HepG2 (cell line): ENCODE measurements around the gene CLDN3. TPM values are rescaled to one million over a fixed set of nuclear protein-coding genes. Genes with fewer than 3 reads are reported as not detected.

ENCODE experiments used
- ATAD3A ChIP-seq: sonication (generic); formaldehyde crosslinking; IDR thresholded peaks from 2 replicates; pipeline ENCODE4 v1.4.0; 2020; ENCODE audit warnings: missing genetic modification reagents
- GATAD1 ChIP-seq: IDR thresholded peaks from 2 replicates; pipeline ENCODE4 v1.6.1; 2016; ENCODE audit warnings: missing genetic modification reagents, missing compliant biosample characterization
- HOXA7 ChIP-seq: sonication (generic); formaldehyde crosslinking; IDR thresholded peaks from 2 replicates; pipeline ENCODE4 v1.8.1; 2022; ENCODE audit warnings: mild to moderate bottlenecking, missing genetic modification reagents, moderate library complexity
- MXD4 ChIP-seq: IDR thresholded peaks from 2 replicates; pipeline ENCODE4 v1.6.1; 2016; ENCODE audit warnings: mild to moderate bottlenecking, missing biosample characterization, missing genetic modification reagents
- ZBTB3 ChIP-seq: sonication (generic); formaldehyde crosslinking; IDR thresholded peaks from 2 replicates; pipeline ENCODE4 v1.4.0; 2020; ENCODE audit warnings: low read depth, mild to moderate bottlenecking, moderate library complexity, missing genetic modification reagents, borderline replicate concordance
- ZNF343 ChIP-seq: sonication (generic); formaldehyde crosslinking; IDR thresholded peaks from 2 replicates; pipeline ENCODE4 v1.4.0; 2020; ENCODE audit warnings: mild to moderate bottlenecking, missing genetic modification reagents
- ZNF773 ChIP-seq: sonication (generic); formaldehyde crosslinking; IDR thresholded peaks from 2 replicates; pipeline ENCODE4 v1.4.0; 2020; ENCODE audit warnings: missing genetic modification reagents, borderline replicate concordance
- ZNF891 ChIP-seq: sonication (generic); formaldehyde crosslinking; IDR thresholded peaks from 2 replicates; pipeline ENCODE4 v1.5.0; 2020; ENCODE audit warnings: mild to moderate bottlenecking, missing genetic modification reagents
- polyA plus RNA-seq, 8 experiments: library from polyadenylated mRNA; depleted of rRNA in 3 of 8; stranded (reverse) in 7 of 8; unstranded in 1 of 8; fragments of >200 nt; fragmentation: Illumina TruSeq in 4 of 8; extraction: Trizol in 4 of 8; gene quantifications; 2 replicates each; pipeline versions ENCODE4 v1.2.1 to v1.2.3, GENCODE V29; 2011 to 2016; ENCODE audit warnings: low read depth in 4 of 8, missing spikeins in 1 of 8, mixed read lengths in 1 of 8; ENCODE audit not compliant: insufficient read depth in 1 of 8
- total RNA-seq, 5 experiments: library from RNA; depleted of rRNA; stranded (reverse); fragments of >200 nt; fragmentation: Illumina TruSeq; extraction: Trizol; gene quantifications; 2 replicates each; pipeline ENCODE4 v1.2.3, GENCODE V29; 2016; ENCODE audit warnings: low read depth in 1 of 5
- TF ChIP-seq, protein P1 (sequence below): IDR thresholded peaks from 2 replicates; pipeline ENCODE4 v1.6.1; 2016; ENCODE audit warnings: low read depth, control low read depth
- TF ChIP-seq, protein P2 (sequence below): IDR thresholded peaks from 2 replicates; pipeline ENCODE4 v1.6.1; 2012; ENCODE audit warnings: low read length, improper control_type of control experiment
- TF ChIP-seq, protein P3 (sequence below): sonication (generic); formaldehyde crosslinking; IDR thresholded peaks from 2 replicates; pipeline ENCODE4 v1.5.0; 2020; ENCODE audit warnings: mild to moderate bottlenecking, missing genetic modification reagents, borderline replicate concordance
- TF ChIP-seq, protein P4 (sequence below): sonication (generic); formaldehyde crosslinking; IDR thresholded peaks from 2 replicates; pipeline ENCODE4 v1.5.0; 2020; ENCODE audit warnings: mild to moderate bottlenecking, missing genetic modification reagents
- TF ChIP-seq, protein P5 (sequence below): IDR thresholded peaks from 2 replicates; pipeline ENCODE4 v1.6.1; 2012; ENCODE audit warnings: inconsistent platforms

CLDN3 gene
- total and polyA plus RNA-seq, 2 of the 13 experiments (the other 11 are each of a cell fraction or from before 2014, with no cell fraction given): 0.31 to 0.51 TPM

DNA sequence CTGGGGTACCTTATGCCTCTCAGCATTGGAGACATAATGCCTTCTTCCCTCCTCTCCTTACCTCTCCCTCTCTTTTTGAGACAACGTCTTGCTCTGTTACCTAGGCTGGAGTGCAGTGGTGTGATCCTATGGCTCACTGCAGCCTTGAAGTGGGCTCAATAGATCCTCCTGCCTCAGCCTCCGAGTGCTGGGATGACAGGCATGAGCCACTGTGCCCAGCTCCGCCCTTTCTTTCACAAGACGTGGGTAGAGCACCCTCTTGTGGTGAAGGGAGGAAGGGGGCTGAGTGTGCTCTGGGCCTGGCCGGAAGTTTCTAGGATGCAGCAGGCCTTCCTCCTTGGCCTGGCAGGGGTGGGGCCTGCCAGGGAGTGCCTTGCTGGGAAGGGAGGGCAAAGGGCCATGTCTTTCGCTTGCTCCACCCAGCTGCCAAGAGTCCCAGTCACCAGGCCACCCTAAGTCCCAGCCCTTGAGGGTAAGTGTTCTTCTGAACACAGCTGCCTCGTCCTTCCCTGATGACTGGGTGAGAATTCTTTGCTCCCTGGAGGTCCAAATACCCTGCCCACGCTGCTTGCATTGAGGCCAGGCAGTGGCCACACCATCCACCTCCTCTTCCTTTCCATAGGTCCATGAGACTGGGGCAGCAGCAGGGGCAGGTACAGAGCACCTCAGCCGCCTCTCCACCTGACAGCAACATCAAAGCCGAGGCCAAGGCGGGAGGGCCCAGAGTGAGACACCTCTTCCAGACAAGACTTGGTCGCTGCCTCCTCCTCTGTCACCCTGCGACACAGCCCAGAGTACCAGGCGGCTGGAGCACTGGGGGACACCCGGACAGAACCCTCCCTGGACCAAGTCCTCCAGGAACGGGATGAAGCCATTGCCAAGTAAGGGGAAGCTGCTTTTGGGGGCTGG is 35.2 kb downstream of the CLDN3 start (continued):
- no peak for TF ChIP-seq ZBTB3 (CRISPR knock-in tag)
- TF ChIP-seq ZNF343 (CRISPR knock-in tag): no peak
- TF ChIP-seq HOXA7 (CRISPR knock-in tag): no peak
- peak; percentile 66; the same call in 1 of the 2 replicates for TF ChIP-seq ZNF891 (CRISPR knock-in tag)
- TF ChIP-seq, protein P1, sequence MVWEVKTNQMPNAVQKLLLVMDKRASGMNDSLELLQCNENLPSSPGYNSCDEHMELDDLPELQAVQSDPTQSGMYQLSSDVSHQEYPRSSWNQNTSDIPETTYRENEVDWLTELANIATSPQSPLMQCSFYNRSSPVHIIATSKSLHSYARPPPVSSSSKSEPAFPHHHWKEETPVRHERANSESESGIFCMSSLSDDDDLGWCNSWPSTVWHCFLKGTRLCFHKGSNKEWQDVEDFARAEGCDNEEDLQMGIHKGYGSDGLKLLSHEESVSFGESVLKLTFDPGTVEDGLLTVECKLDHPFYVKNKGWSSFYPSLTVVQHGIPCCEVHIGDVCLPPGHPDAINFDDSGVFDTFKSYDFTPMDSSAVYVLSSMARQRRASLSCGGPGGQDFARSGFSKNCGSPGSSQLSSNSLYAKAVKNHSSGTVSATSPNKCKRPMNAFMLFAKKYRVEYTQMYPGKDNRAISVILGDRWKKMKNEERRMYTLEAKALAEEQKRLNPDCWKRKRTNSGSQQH: no peak
- TF ChIP-seq, protein P2, sequence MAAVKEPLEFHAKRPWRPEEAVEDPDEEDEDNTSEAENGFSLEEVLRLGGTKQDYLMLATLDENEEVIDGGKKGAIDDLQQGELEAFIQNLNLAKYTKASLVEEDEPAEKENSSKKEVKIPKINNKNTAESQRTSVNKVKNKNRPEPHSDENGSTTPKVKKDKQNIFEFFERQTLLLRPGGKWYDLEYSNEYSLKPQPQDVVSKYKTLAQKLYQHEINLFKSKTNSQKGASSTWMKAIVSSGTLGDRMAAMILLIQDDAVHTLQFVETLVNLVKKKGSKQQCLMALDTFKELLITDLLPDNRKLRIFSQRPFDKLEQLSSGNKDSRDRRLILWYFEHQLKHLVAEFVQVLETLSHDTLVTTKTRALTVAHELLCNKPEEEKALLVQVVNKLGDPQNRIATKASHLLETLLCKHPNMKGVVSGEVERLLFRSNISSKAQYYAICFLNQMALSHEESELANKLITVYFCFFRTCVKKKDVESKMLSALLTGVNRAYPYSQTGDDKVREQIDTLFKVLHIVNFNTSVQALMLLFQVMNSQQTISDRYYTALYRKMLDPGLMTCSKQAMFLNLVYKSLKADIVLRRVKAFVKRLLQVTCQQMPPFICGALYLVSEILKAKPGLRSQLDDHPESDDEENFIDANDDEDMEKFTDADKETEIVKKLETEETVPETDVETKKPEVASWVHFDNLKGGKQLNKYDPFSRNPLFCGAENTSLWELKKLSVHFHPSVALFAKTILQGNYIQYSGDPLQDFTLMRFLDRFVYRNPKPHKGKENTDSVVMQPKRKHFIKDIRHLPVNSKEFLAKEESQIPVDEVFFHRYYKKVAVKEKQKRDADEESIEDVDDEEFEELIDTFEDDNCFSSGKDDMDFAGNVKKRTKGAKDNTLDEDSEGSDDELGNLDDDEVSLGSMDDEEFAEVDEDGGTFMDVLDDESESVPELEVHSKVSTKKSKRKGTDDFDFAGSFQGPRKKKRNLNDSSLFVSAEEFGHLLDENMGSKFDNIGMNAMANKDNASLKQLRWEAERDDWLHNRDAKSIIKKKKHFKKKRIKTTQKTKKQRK: no peak
- TF ChIP-seq, protein P3, sequence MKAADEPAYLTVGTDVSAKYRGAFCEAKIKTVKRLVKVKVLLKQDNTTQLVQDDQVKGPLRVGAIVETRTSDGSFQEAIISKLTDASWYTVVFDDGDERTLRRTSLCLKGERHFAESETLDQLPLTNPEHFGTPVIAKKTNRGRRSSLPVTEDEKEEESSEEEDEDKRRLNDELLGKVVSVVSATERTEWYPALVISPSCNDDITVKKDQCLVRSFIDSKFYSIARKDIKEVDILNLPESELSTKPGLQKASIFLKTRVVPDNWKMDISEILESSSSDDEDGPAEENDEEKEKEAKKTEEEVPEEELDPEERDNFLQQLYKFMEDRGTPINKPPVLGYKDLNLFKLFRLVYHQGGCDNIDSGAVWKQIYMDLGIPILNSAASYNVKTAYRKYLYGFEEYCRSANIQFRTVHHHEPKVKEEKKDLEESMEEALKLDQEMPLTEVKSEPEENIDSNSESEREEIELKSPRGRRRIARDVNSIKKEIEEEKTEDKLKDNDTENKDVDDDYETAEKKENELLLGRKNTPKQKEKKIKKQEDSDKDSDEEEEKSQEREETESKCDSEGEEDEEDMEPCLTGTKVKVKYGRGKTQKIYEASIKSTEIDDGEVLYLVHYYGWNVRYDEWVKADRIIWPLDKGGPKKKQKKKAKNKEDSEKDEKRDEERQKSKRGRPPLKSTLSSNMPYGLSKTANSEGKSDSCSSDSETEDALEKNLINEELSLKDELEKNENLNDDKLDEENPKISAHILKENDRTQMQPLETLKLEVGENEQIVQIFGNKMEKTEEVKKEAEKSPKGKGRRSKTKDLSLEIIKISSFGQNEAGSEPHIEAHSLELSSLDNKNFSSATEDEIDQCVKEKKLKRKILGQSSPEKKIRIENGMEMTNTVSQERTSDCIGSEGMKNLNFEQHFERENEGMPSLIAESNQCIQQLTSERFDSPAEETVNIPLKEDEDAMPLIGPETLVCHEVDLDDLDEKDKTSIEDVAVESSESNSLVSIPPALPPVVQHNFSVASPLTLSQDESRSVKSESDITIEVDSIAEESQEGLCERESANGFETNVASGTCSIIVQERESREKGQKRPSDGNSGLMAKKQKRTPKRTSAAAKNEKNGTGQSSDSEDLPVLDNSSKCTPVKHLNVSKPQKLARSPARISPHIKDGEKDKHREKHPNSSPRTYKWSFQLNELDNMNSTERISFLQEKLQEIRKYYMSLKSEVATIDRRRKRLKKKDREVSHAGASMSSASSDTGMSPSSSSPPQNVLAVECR: peak; percentile 43; the same call in 1 of the 2 replicates
- TF ChIP-seq, protein P4, sequence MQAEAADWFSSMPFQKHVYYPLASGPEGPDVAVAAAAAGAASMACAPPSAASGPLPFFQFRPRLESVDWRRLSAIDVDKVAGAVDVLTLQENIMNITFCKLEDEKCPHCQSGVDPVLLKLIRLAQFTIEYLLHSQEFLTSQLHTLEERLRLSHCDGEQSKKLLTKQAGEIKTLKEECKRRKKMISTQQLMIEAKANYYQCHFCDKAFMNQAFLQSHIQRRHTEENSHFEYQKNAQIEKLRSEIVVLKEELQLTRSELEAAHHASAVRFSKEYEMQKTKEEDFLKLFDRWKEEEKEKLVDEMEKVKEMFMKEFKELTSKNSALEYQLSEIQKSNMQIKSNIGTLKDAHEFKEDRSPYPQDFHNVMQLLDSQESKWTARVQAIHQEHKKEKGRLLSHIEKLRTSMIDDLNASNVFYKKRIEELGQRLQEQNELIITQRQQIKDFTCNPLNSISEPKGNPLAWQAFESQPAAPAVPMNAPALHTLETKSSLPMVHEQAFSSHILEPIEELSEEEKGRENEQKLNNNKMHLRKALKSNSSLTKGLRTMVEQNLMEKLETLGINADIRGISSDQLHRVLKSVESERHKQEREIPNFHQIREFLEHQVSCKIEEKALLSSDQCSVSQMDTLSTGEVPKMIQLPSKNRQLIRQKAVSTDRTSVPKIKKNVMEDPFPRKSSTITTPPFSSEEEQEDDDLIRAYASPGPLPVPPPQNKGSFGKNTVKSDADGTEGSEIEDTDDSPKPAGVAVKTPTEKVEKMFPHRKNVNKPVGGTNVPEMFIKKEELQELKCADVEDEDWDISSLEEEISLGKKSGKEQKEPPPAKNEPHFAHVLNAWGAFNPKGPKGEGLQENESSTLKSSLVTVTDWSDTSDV (CRISPR knock-in tag): 0 out of 2 replicates have a peak, but pooled peaks have one; percentile 24
- TF ChIP-seq, protein P5, sequence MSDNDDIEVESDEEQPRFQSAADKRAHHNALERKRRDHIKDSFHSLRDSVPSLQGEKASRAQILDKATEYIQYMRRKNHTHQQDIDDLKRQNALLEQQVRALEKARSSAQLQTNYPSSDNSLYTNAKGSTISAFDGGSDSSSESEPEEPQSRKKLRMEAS: no peak; the same call in 1 of the 2 replicates
- no peak for TF ChIP-seq ZNF773
- TF ChIP-seq ATAD3A (CRISPR knock-in tag): no peak
- TF ChIP-seq MXD4 (CRISPR knock-in tag): no peak
- TF ChIP-seq GATAD1 (CRISPR knock-in tag): peak; percentile 79
